ENCODE results near the gene KRTAP3-1. TPM values are rescaled to one million over a fixed set of nuclear protein-coding genes. Genes with fewer than 3 reads are reported as not detected.

KRTAP3-1 gene
- total and polyA plus RNA-seq, 9 of the 15 experiments (the other 6 are each of a cell fraction or from before 2014, with no cell fraction given), result not detected

- H3K9ac ChIP-seq (ENCODE audit: insufficient read depth in 1 of 2, low read depth in 2 of 2, low read length in 2 of 2), result no peak overlapping the region
- H3K4me3 ChIP-seq, result no peak overlapping the region
- no peak for ATAC-seq
- no peaks in the 10 kb centered on the region for H3K36me3 ChIP-seq (ENCODE audit: control insufficient read depth, insufficient read depth, low read length)
- no peak overlapping the region for H2AFZ ChIP-seq (ENCODE audit: low read depth, low read length)
- H4K20me1 ChIP-seq (replicated peaks; ENCODE audit: control insufficient read depth, insufficient read depth, low read length), result no peaks in the 10 kb centered on the region
- 0% methylated on average over 1 of the region's 1 CpG for WGBS (ENCODE audit: insufficient coverage, low coverage, missing lambda C conversion rate)
- in situ Hi-C loops (cut with MboI) (no loop called here), intact Hi-C loops (cut with micrococcal nuclease) (no loop called here)
- no peak for TF ChIP-seq U2AF2 (optimal IDR thresholded peaks at IDR 0.05; ENCODE audit: low read depth, low read length)
- H3K4me1 ChIP-seq (replicated peaks in 1 of 2; ENCODE audit: control insufficient read depth in 2 of 2, insufficient read depth in 2 of 2, low read length in 2 of 2), result no peaks in the 10 kb centered on the region
- BruUV-seq (replicated peaks), result no TSS peak
- H3K9me1 ChIP-seq (ENCODE audit: control insufficient read depth, insufficient read depth, low read length), result no peaks in the 10 kb centered on the region
- CTCF ChIA-PET (ENCODE audit: low intra/inter-chr PET ratio), result no interaction called here
- H3K4me2 ChIP-seq (ENCODE audit: insufficient read depth, low read length), result no peak overlapping the region
- H3K27me3 ChIP-seq (ENCODE audit: control insufficient read depth in 2 of 2, insufficient read depth in 2 of 2, low read length in 2 of 2), result peaks cover 0 to 5% of the 10 kb centered on the region in 2 experiments; a peak in 2 of 5 replicates
- H3K27ac ChIP-seq (ENCODE audit: extremely low read depth, low read depth, low read length), result no peak overlapping the region
- no peak for FAIRE-seq
- POLR2A ChIA-PET, result interaction anchor here (0.9 to 2.0 kb wide), 3 partner anchors 8 to 15 kb away, joined by 3 to 8 read pairs (median 3); partner anchors contain the start of gene KRT40
- no peak for DNase-seq (ENCODE audit: extremely low read depth in 1 of 4, low spot score in 3 of 4)
- no peaks in the 10 kb centered on the region for H3K9me3 ChIP-seq (replicated peaks; ENCODE audit: control insufficient read depth, insufficient read depth, low read depth, low read length)
- H3K79me2 ChIP-seq (ENCODE audit: control insufficient read depth, insufficient read depth, low read length), result no peaks in the 10 kb centered on the region
These were observed 13.8 kb downstream of the KRTAP3-1 start for GRCh38 chr17:40995116-40995515.

GRCh38 chr17:40993839-40994238 is 15.1 kb downstream of the KRTAP3-1 start, which contains the start of gene KRTAP3-3:
TSS of gene KRTAP3-3 (minus strand) at chr17:40994164. CDS start at chr17:40994097, 67 bp downstream.
- no peaks in the 10 kb centered on the region for H4K20me1 ChIP-seq (replicated peaks; ENCODE audit: control insufficient read depth, insufficient read depth, low read length)
- H3K4me2 ChIP-seq (ENCODE audit: insufficient read depth, low read length), result no peak within 1 kb of the TSS
- no peaks in the 10 kb centered on the region for H3K36me3 ChIP-seq (ENCODE audit: control insufficient read depth, insufficient read depth, low read length)
- CTCF ChIA-PET (ENCODE audit: low intra/inter-chr PET ratio), result no interaction called here
- in situ Hi-C loops (cut with MboI) (no loop called here), intact Hi-C loops (cut with micrococcal nuclease) (no loop called here)
- no peak for FAIRE-seq
- H3K27me3 ChIP-seq (ENCODE audit: control insufficient read depth in 2 of 2, insufficient read depth in 2 of 2, low read length in 2 of 2), result no peaks in the 10 kb centered on the region; a peak in 1 of 5 replicates
- WGBS (ENCODE audit: insufficient coverage, low coverage, missing lambda C conversion rate), result 4% methylated on average over 3 of the region's 4 CpGs
- no peak within 1 kb of the TSS for H2AFZ ChIP-seq (ENCODE audit: low read depth, low read length)
- H3K4me3 ChIP-seq, result no peak within 1 kb of the TSS
- H3K9ac ChIP-seq (ENCODE audit: insufficient read depth in 1 of 2, low read depth in 2 of 2, low read length in 2 of 2), result no peak within 1 kb of the TSS
- no peak within 1 kb of the TSS for H3K27ac ChIP-seq (ENCODE audit: extremely low read depth, low read depth, low read length)
- no peaks in the 10 kb centered on the region for H3K9me3 ChIP-seq (replicated peaks; ENCODE audit: control insufficient read depth, insufficient read depth, low read depth, low read length)
- ATAC-seq, result no peak
- no peaks in the 10 kb centered on the region for H3K4me1 ChIP-seq (replicated peaks in 1 of 2; ENCODE audit: control insufficient read depth in 2 of 2, insufficient read depth in 2 of 2, low read length in 2 of 2)
- no peaks in the 10 kb centered on the region for H3K9me1 ChIP-seq (ENCODE audit: control insufficient read depth, insufficient read depth, low read length)
- POLR2A ChIA-PET, result interaction anchor here (0.5 kb wide), 1 partner anchor 685 kb away, joined by 3 read pairs; the partner anchor contains the start of gene RARA
- no peak for DNase-seq (ENCODE audit: extremely low read depth in 1 of 4, low spot score in 3 of 4)
- no peaks in the 10 kb centered on the region for H3K79me2 ChIP-seq (ENCODE audit: control insufficient read depth, insufficient read depth, low read length)
- BruUV-seq (replicated peaks), result no TSS peak
- TF ChIP-seq CBX1 (IDR thresholded peaks at IDR 0.05; ENCODE audit: low read depth) (no peak), E2F1 (CRISPR knock-in tag; IDR thresholded peaks at IDR 0.05) (no peak), TGIF2 (CRISPR knock-in tag; IDR thresholded peaks at IDR 0.05) (no peak), E4F1 (CRISPR knock-in tag; IDR thresholded peaks at IDR 0.05; ENCODE audit: borderline replicate concordance) (no peak), ZKSCAN1 (IDR thresholded peaks at IDR 0.05; ENCODE audit: low read depth, low read length) (no peak), ZNF507 (tag; conservative IDR thresholded peaks at IDR 0.05) (no peak), ID3 (CRISPR knock-in tag; IDR thresholded peaks at IDR 0.05) (no peak), ID3 (tag; IDR thresholded peaks at IDR 0.05) (no peak), RBM22 (IDR thresholded peaks at IDR 0.05; ENCODE audit: low read depth, low read length, poor library complexity, severe bottlenecking) (no peak), ZNF655 (CRISPR knock-in tag; IDR thresholded peaks at IDR 0.05) (no peak)
